Activated CD4-positive, alpha-beta T cell treated with anti-CD3 and anti-CD28 coated beads, Interleukin-2, amount 10 ng/mL, durations not matched to agents 7 days and 5 days (primary cell): ENCODE measurements around the gene SPAG17. TPM values are rescaled to one million over a fixed set of nuclear protein-coding genes. Genes with fewer than 3 reads are reported as not detected.

ENCODE experiments used
- CTCF ChIA-PET: fragments of 350-600 bp; sonication (Branson Sonifier 250); formaldehyde crosslinking; loops from one replicate; lab custom pipeline; 2021; ENCODE audit warnings: antibody characterized with exemption; lab: Charles Lee
- POLR2A ChIA-PET: fragments of 350-600 bp; sonication (Branson Sonifier 250); formaldehyde crosslinking; loops from one replicate; lab custom pipeline; 2021; ENCODE audit warnings: antibody characterized with exemption; lab: Charles Lee
- DNase-seq: peaks from one replicate; pipeline ENCODE4 v3.0.0-alpha.2; 2020
- H3K27ac Mint-ChIP-seq: one replicate; pipeline ENCODE4 v1.8.0; 2021; ENCODE audit warnings: mild to moderate bottlenecking, moderate library complexity, mixed read lengths
- H3K27me3 Mint-ChIP-seq: one replicate; pipeline ENCODE4 v1.8.0; 2021; ENCODE audit warnings: mixed read lengths
- H3K36me3 Mint-ChIP-seq: one replicate; pipeline ENCODE4 v1.8.0; 2021; ENCODE audit warnings: low read depth, mixed read lengths
- H3K4me1 Mint-ChIP-seq: one replicate; pipeline ENCODE4 v1.8.0; 2021; ENCODE audit warnings: mixed read lengths
- H3K4me3 Mint-ChIP-seq: one replicate; pipeline ENCODE4 v1.8.0; 2021; ENCODE audit warnings: mild to moderate bottlenecking, moderate library complexity, mixed read lengths
- H3K9me3 Mint-ChIP-seq: one replicate; pipeline ENCODE4 v1.8.0; 2021; ENCODE audit warnings: mixed read lengths
- total RNA-seq, 2 experiments: library from RNA; stranded (reverse); gene quantifications; one replicate each; pipeline ENCODE4 v1.2.3, GENCODE V29; 2021

Gene SPAG17
- total RNA-seq, 2 experiments from 2014 or later, result not detected

DNA sequence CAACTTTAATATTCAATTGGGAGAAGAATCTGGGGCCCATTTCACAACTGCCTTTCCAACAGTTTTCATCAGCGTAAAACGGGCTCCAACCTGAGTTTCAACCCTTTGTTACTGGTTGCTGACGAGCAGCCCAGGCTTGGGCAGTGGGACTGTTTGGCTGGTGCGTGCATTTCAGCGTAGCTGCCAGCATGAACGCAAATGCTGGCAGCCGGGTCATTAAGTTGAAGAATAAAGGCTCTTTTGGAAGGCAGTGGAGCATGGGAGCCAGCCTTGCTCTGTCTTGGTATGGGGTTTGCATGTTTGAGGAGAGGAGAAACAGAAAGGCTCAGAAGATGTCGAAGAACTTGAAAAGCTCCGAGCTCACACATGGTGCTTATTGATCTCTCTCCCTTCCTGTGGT lies 214.8 kb downstream of the SPAG17 start:
- ChIA-PET POLR2A (no interaction called here), CTCF (no interaction called here)
- Mint-ChIP-seq H3K4me3 (no peak overlapping the region), H3K27ac (no peak overlapping the region), H3K9me3 (no peaks in the 10 kb centered on the region), H3K27me3 (peaks cover 4% of the 10 kb centered on the region), H3K36me3 (no peaks in the 10 kb centered on the region), H3K4me1 (no peaks in the 10 kb centered on the region)
- no peak for DNase-seq

- POLR2A ChIA-PET, result no interaction called here
- CTCF ChIA-PET, result interaction anchor here (1.3 kb wide), 1 partner anchor 17 kb away, joined by 3 read pairs; no protein-coding TSS in a partner anchor
- Mint-ChIP-seq H3K9me3 (no peaks in the 10 kb centered on the region), H3K4me1 (no peaks in the 10 kb centered on the region), H3K27ac (no peak overlapping the region), H3K36me3 (no peaks in the 10 kb centered on the region), H3K27me3 (no peaks in the 10 kb centered on the region), H3K4me3 (no peak overlapping the region)
- no peak for DNase-seq
These were observed 217.1 kb downstream of the SPAG17 start for GRCh38 chr1:117967881-117968280.

- Mint-ChIP-seq H3K9me3 (no peaks in the 10 kb centered on the region), H3K4me3 (no peak overlapping the region), H3K27me3 (no peaks in the 10 kb centered on the region), H3K36me3 (no peaks in the 10 kb centered on the region), H3K27ac (no peak overlapping the region), H3K4me1 (no peaks in the 10 kb centered on the region)
- no peak for DNase-seq
- ChIA-PET CTCF (interaction anchor here (1.3 kb wide), 1 partner anchor 17 kb away, joined by 3 read pairs; no protein-coding TSS in a partner anchor), POLR2A (no interaction called here)
These were observed 217.6 kb downstream of the SPAG17 start for GRCh38 chr1:117967477-117967876.

- POLR2A ChIA-PET, result no interaction called here
These were observed 220.6 kb downstream of the SPAG17 start for GRCh38 chr1:117964290-117965038.

DNA sequence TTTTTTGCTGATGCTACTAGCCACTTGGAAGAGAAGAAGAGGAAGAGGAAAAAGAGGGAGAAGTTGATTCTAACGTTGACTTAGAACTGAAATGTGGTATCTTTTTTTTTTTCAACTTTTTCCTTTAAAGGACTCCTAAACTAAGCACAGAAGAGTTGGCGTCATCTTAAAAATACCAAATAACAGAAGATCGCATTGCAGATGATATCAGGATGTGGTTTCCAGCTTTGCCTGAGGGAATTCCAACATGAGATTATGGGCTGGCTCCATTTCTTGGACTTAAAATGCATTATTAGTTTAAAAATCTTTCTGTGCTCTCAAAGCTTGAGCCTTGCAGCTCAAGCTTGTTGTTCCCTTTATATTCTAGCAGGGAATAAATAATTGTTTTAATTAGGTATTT lies 225.7 kb downstream of the SPAG17 start:
- Mint-ChIP-seq H3K9me3 (no peaks in the 10 kb centered on the region), H3K27me3 (no peaks in the 10 kb centered on the region), H3K4me1 (no peaks in the 10 kb centered on the region), H3K4me3 (no peak overlapping the region), H3K36me3 (peaks cover 41% of the 10 kb centered on the region), H3K27ac (no peak overlapping the region)
- no peak for DNase-seq
- POLR2A ChIA-PET, result no interaction called here
- CTCF ChIA-PET, result interaction anchor here (0.6 kb wide), 1 partner anchor 1248 kb away, joined by 3 read pairs; no protein-coding TSS in a partner anchor

More at GRCh38 chr1:117964290-117965038, 220.6 kb downstream of the SPAG17 start:
- Mint-ChIP-seq H3K27me3 (no peaks in the 10 kb centered on the region), H3K36me3 (peaks cover 7% of the 10 kb centered on the region), H3K4me3 (no peak overlapping the region), H3K9me3 (no peaks in the 10 kb centered on the region), H3K27ac (no peak overlapping the region), H3K4me1 (no peaks in the 10 kb centered on the region)
- DNase-seq, result no peak
- CTCF ChIA-PET, result no interaction called here

GRCh38 chr1:117952386-117952785 lies 232.6 kb downstream of the SPAG17 start:
- DNase-seq, result no peak
- Mint-ChIP-seq H3K36me3 (peaks cover 53% of the 10 kb centered on the region), H3K4me3 (no peak overlapping the region), H3K27ac (no peak overlapping the region), H3K27me3 (no peaks in the 10 kb centered on the region), H3K4me1 (no peaks in the 10 kb centered on the region), H3K9me3 (no peaks in the 10 kb centered on the region)
- CTCF ChIA-PET, result no interaction called here
- POLR2A ChIA-PET, result no interaction called here

- DNase-seq, result no peak
- Mint-ChIP-seq H3K9me3 (no peaks in the 10 kb centered on the region), H3K4me1 (no peaks in the 10 kb centered on the region), H3K4me3 (no peak overlapping the region), H3K27me3 (no peaks in the 10 kb centered on the region), H3K27ac (no peak overlapping the region), H3K36me3 (peaks cover 60% of the 10 kb centered on the region)
- POLR2A ChIA-PET, result no interaction called here
- CTCF ChIA-PET, result interaction anchor here (0.9 kb wide), 1 partner anchor 28 kb away, joined by 3 read pairs; no protein-coding TSS in a partner anchor
These were observed 242.7 kb downstream of the SPAG17 start for GRCh38 chr1:117942293-117942692.

GRCh38 chr1:117933769-117934168 lies 251.3 kb downstream of the SPAG17 start:
- H3K4me1 Mint-ChIP-seq, result peaks cover 30% of the 10 kb centered on the region
- DNase-seq, result no peak
- no peak overlapping the region for H3K4me3 Mint-ChIP-seq
- ChIA-PET CTCF (interaction anchor here (0.6 to 1.4 kb wide), 3 partner anchors 10 to 593 kb away, joined by 3 to 5 read pairs (median 4); no protein-coding TSS in a partner anchor), POLR2A (no interaction called here)
- H3K27ac Mint-ChIP-seq, result no peak overlapping the region
- H3K9me3 Mint-ChIP-seq, result no peaks in the 10 kb centered on the region
- peaks cover 35% of the 10 kb centered on the region for H3K36me3 Mint-ChIP-seq
- H3K27me3 Mint-ChIP-seq, result no peaks in the 10 kb centered on the region

GRCh38 chr1:117932576-117932975 lies 252.5 kb downstream of the SPAG17 start:
- Mint-ChIP-seq H3K27me3 (no peaks in the 10 kb centered on the region), H3K4me3 (no peak overlapping the region), H3K27ac (no peak overlapping the region), H3K9me3 (no peaks in the 10 kb centered on the region), H3K4me1 (peaks cover 38% of the 10 kb centered on the region), H3K36me3 (peaks cover 24% of the 10 kb centered on the region)
- CTCF ChIA-PET, result interaction anchor here (1.4 kb wide), 1 partner anchor 11 kb away, joined by 5 read pairs; no protein-coding TSS in a partner anchor
- no peak for DNase-seq
- POLR2A ChIA-PET, result no interaction called here

- no peak for DNase-seq
- Mint-ChIP-seq H3K4me3 (peak overlapping the region; percentile 93), H3K36me3 (peaks cover 23% of the 10 kb centered on the region), H3K27ac (peak overlapping the region; percentile 95), H3K4me1 (peaks cover 53% of the 10 kb centered on the region), H3K9me3 (no peaks in the 10 kb centered on the region), H3K27me3 (no peaks in the 10 kb centered on the region)
- CTCF ChIA-PET, result interaction anchor here (1.0 to 1.7 kb wide), 3 partner anchors 9 to 34 kb away, joined by 3 to 4 read pairs (median 3); no protein-coding TSS in a partner anchor
- POLR2A ChIA-PET, result no interaction called here
These were observed 254.5 kb downstream of the SPAG17 start for GRCh38 chr1:117930484-117930883.

DNA sequence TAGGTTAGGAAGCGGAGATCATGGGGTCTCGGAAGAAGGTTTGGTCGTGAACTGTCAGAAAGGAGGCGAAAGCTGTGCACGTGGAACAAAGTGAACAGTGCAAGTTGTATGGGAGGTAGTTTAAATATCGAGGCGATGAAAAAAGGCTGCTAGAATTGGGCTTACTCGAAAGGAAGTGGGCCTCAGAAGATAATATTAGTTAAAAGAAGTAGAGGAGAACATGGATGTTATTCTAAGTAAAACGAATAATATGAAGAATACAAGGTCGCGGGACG lies 254.9 kb downstream of the SPAG17 start:
- ChIA-PET POLR2A (no interaction called here), CTCF (interaction anchor here (1.6 to 1.7 kb wide), 2 partner anchors 9 to 34 kb away, joined by 3 to 4 read pairs; no protein-coding TSS in a partner anchor)
- Mint-ChIP-seq H3K27me3 (no peaks in the 10 kb centered on the region), H3K27ac (peak overlapping the region; percentile 95), H3K9me3 (no peaks in the 10 kb centered on the region), H3K4me3 (peak overlapping the region; percentile 93), H3K36me3 (peaks cover 23% of the 10 kb centered on the region), H3K4me1 (peaks cover 53% of the 10 kb centered on the region)
- no peak for DNase-seq

DNA sequence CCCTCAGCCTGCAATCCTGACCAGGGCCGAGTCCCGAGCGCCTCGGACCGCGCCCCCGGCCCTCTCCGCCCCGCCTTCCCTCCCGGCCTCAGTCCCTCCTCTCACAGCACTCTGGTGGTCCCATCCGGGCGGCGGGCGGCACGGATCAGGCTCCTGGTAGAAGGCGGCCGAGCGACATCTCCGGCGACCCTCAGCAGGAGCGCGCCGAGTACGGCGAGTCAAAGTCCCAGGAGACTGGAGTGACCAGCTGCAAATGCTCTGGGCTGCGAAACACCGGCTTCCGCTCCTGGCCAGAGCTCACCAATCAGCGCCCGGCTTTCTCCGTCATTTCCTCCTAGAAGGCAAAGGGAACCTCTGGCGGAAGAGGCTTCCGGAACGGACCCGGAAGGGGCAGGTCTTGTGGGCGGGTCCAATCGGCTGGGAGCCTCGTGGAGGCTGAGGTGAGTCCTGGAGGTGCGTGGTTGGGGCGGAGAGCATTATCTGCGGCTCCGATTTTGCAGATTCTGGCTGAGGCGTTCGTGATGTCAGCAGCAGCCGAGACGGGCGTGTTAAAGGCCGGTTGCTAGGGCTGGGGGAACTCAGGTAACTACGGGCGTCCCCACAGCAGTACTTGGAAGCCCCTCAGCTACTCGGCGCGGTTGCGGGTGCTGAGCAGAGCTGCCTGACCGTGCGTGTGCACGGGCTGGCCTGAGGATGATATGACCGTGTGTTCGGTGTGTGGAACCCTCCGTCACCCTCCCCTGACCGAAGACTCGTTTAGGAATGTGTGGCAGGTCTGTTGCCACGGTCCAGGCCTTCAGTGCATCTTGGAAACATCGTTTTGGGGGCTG lies 255.5 kb downstream of the SPAG17 start, which contains the start of the genes GDAP2 and WDR3:
Gene GDAP2 (minus strand): TSS at position 279 of the 830 bp plus-strand sequence. CDS start 9,264 bp downstream, outside the sequence.
Gene WDR3 (plus strand): TSS at position 397 of the 830 bp plus-strand sequence. CDS start 3,581 bp downstream, outside the sequence.
- DNase-seq, result peak; percentile 99
- Mint-ChIP-seq H3K4me3 (peak within 1 kb of the TSS; percentile 93), H3K27me3 (no peaks in the 10 kb centered on the region), H3K27ac (peak within 1 kb of the TSS; percentile 95), H3K36me3 (peaks cover 21% of the 10 kb centered on the region), H3K9me3 (no peaks in the 10 kb centered on the region), H3K4me1 (peaks cover 53% of the 10 kb centered on the region)
- ChIA-PET POLR2A (no interaction called here), CTCF (interaction anchor here (0.6 to 1.7 kb wide), 5 partner anchors 8 to 39 kb away, joined by 3 to 4 read pairs (median 3); no protein-coding TSS in a partner anchor)
